GM19452 (cell line): ENCODE measurements around the gene YWHAG.
"Not testable (repeated sequence)": the region's sequence is repeated elsewhere in the genome, so short reads cannot be mapped to it uniquely, and the experiment has no call there.

Experiments
- ATAC-seq: cut with Tn5 transposase; IDR thresholded peaks from one replicate; pipeline ENCODE4 v1.9.1; 2021; ENCODE audit not compliant: unreplicated experiment

The YWHAG gene

DNA sequence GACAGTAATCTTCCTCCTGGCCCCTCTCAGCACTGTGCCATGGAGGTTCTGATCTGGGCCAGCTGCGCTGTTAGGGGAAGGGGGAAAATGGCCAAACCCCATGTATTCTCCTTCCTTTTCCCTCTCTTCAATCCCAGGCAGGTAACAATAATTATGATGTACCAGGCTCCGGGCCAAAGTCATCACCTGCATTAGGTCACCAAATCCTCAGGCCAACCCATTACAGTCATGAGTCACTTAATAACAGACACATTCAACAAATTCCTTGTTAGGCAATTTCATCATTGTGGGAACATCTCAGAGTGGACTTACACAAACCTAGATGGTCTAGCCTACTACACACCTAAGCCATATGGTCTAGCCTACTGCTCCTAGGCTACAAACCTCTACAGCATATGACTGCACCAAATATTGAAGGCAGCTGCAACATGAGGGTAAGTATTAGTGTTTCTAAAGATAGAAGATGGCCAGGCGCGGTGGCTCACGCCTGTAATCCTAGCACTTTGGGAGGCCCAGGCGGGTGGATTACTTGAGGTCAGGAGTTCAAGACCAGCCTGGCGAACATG is 58.5 kb downstream of the YWHAG start:
- ATAC-seq = no peak

DNA sequence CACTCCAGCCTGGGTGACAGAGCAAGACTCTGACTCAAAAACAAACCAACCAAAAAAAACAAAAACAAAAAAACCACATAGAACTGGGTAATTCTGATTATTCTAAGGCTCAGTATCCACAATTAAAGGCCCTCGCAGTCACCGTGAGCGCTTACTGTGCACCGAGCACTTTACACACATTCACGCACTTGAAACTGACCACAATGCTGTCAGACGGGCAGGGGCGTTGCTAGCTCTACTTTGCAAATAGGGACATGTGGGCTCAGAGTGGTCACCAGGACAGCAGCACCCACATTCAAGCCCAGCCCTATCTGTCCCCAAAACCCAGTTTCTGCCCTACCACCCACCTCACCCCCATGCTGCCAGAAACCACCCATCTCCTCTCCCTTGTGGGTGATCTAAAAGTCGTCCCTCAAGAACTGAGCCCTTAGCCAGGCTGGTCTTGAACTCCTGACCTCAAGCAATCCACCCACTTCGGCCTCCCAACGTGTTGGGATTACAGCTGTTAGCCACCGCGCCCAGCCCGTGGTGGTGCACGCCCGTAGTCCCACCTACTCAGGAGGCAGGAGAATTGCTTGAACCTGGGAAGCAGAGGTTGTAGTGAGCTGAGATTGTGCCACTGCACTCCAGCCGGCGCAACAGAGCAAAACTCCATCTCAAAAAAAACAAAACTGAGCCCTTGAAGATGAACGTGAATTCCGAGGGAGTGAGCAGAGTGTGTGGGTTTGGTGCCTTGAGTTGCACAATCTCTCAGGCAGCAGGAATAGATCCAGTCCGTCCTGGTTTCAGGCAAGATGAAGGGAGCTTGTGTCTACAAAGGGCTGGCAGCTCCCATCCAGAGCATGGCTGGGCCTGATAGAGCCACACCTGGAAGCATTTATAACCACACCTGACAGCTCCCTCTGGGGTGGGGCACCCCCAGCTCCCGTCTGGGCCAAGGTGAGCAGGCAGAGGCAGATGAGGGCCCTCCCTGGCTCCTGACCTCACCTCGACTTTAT is 61.7 kb downstream of the YWHAG start:
- ATAC-seq = no peak

DNA sequence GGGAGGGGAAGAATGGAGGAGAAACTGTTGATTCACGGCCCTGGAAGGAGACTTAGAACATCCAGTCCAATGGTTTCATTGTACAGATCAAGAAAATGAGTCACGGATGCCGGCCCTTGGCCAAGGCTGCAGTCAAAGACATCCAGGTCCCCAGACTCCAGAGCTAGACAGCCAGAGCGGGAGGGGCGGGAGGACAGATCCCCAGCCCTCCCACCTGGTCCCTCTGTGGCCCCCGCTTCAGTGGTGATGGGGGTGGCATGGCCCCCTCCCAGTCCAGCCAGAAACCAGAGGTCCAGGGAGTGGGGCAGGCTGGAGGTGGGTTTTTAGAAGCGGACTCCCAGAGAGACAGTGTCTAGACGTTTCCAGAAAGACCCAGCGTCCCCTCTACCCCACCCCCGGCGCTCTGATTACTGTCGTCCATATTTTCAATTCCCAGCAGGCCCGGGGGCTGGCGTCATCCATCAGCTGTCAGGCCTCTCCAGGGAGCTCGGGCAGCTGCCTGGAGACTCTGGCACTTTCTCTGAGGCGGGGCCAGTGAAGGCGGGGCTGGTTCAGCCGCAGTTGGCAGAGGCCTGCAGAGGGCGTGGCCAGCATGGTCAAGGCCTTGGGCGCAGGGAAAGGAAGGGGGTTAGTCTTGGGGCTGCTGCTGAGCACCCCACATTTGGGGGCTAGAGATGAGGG is 64.3 kb downstream of the YWHAG start:
- no peak for ATAC-seq

DNA sequence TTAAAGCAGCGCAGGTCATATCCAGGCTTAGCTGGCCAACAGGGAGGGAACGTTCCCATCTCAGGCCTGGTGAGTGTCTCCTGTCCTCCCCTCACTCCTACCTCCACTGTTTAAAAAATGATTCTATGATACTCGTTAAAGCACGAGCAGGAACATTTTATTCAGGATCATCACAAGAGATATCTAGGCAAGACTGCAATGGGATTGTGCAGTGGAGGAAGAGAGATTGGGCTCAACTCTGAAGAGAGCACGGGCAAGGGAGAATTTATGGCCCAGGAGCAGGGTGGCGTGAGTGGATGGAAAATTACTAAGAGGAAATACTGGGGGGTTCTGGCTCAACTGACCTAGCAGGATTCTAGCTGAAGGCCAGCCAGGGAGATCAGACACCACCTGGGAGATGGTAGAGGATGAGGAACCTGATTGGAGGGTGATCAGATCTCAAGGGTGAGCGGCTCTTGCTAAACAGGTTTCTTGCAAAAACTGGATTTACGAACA is 65.3 kb downstream of the YWHAG start:
- ATAC-seq = no peak

DNA sequence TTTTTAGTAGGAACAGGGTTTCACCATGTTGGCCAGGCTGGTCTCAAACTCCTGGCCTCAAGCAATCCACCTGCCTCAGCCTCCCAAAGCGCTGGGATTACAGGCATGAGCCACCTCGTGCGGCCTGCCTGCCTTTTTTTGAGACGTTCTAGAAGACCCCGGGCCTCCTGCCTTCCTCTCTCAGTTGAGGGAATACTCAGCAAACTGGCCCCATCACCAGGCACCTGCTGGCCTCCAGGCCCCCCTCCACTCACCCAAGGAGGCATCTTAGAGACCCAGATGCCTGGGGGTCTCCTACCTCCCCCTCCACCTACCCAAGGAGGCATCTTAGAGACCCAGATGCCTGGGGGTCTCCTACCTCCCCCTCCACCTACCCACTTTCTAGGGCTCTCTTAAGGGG is 65.9 kb downstream of the YWHAG start:
- ATAC-seq = not testable (repeated sequence)

DNA sequence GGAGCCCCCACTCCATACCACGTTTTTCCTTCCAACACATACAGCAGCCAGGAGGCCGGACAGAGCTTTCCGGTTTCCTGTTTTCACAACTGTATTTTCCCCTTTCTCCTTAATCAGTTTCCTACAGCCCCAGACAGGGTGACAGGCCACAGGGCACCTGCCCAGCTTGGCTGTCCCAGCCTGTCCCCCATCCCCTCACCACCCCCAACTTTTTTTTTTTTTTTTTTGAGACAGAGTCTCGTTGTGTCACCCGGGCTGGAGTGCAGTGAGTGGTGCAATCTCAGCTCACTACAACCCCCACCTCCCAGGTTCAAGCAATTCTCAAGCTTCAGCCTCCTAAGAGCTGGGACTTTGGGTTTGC is 66.6 kb downstream of the YWHAG start:
- ATAC-seq = no peak

DNA sequence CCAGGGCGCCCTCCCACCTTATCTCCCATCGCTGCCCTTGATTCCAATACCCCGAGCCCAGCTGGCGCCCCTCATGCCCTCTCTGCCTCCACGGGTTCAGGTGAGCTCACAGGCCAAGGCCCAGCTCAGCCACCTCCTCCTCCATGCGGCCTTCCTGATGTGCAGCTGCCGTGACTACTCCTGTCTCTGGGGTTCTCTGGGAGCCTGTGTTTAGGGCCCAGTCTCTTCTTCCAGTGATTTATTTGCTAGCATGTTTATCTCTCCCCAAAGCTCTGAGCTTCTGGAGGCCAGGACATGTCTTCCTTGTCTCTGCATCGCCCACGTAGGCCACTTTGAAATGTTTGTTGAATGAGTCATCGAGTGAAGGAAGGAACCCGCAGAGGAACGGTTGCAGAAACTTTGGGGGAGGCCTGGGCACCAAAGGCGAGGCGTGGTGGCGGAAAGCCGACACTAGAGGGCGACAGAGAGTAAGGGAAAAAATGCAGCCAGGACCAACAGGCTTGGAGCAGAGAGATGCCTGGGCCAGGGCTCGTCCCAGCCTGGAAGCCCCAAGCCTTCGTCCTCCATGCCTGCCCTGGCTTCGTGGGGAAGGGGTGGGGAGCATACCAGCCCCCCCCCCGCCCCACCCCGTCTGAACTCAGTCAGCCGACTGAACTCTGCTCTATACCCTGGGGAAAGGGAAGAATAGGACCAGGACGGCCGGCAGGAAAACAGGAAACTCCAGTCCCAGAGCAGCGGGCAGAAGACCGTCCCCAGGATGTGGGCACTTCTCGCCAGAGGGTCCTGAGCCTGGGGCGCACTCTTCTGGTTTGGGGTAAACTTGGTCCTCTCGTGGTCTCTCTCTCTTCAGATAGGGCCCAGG is 67.2 kb downstream of the YWHAG start:
- peak; percentile 83 for ATAC-seq

DNA sequence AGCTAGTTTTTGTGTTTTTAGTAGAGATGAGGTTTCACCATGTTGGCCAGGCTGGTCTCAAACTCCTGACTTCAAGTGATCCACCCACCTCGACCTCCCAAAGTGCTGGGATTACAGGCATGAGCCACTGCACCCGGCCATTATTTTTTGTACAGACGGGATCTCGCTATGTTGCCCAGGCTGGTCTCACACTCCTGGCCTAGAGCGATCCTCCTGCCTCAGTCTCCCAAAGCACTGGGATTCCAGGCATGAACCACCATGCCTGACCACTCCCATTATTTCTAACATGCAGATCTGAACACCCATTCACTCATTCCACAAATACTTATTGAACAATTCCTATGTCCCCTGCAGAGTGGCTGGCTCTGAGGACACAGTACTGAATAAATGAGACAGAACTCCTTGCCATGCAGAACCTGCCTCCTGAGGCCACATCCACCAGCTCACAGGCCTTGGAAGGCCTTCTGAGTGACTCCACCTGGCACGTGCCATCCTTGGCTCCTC is 67.9 kb downstream of the YWHAG start:
- not testable (repeated sequence) for ATAC-seq

DNA sequence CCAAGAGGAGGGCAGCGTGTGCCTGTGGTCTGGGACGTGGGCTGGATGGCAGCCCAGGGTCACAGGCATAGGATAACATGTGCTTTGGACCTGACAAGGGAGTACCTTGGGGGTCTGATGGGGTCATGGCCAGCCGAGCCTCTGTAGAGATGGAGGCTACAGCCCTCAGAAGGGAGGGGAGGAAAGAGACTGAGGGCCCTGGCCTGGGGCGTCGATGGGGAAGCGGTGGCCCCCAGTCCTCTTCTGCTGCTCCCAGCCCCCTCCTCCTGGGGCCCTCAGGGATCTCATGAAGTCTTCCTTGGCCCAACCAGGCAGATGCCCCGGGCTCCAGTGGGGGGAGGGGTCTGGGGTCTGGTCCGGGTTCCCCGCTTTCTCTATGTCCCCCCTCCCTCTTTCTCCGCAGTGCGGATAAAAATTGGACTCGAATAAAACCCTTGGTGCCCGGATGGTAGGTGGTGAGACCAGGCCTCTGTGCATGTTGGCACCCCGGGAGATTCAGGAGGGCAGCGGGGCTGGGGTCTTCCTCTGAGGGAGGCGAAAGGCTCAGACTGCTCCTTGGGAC is 71.9 kb downstream of the YWHAG start:
- no peak for ATAC-seq

DNA sequence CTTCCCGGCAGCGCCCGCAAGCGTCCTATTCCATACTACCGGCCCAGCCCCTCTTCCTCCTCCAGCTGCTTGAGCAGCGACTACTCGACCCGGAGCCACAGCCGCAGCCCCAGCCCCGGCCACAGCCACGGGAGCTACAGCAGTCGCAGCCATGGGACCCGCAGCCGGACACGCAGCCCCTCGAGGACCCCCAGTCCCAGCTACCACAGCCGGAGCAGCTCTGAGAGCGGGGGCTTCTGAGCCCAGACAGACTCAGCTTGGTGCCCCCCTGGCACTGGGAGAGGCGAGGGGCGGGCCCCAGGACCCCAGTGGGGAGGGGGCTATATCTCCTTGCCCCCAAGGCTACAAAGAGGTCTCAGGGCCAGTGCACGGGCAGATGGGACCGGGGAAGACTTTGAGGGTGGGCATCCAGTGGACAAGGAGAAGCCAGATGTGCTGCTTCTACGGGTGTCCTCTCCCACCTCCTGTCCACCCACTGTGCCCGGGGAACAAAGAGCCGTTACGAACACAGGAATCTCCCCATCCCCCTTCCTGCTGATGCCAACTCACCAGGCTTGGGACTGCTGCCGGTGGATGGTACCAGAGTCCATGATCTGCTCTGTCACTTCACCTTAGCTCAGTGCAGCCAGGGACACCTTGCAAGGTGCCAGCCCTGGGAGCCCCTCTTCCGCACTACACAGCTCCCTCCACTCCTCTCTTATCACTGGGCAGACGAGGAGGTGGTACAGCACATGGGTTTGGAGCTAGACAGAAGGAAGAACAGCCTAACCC is 73.0 kb downstream of the YWHAG start:
- no peak for ATAC-seq

DNA sequence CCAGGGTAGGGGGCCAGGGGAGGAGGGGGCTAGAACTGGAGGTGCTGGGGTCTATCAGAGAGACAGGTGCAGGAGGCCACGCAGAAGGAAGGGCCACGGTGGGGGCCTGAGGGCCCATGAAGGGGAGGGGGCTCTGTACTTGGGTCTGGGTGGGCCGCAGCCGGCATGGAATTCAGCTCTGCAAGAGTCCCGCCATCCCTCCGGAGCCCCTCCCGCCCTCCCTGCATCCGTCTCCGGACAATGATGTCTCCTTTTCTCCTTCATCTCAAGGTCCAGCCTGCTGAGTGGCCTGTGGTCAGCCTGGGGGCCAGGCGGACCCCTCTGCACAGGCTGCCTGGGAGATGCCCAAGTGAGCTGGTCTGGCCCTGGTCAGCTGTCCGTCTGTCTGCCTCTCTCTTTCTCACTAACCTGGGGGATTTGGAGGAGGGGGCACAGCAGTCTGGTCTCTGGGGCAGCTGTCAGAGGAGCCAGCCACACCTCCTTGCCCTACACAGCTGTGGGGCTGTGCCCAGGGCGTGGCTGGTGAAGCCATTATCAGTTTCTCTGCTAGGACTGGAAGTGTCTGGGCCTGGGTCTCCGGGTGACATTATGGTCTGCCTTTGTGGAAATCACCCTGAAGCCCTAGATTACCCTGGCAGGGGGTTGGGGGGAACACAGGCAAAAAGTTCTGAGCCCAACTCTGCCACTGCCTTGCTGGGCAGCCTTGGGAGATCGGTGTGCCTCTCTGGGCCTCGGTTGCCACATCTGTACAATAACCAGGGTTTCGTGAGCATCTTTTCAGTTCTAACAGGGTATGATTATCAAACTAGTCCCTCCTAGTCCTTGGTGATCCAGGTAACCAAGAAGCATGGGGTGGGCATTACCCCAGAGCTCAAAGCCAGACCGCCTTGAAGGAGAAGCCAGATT is 75.3 kb downstream of the YWHAG start:
- no peak for ATAC-seq

DNA sequence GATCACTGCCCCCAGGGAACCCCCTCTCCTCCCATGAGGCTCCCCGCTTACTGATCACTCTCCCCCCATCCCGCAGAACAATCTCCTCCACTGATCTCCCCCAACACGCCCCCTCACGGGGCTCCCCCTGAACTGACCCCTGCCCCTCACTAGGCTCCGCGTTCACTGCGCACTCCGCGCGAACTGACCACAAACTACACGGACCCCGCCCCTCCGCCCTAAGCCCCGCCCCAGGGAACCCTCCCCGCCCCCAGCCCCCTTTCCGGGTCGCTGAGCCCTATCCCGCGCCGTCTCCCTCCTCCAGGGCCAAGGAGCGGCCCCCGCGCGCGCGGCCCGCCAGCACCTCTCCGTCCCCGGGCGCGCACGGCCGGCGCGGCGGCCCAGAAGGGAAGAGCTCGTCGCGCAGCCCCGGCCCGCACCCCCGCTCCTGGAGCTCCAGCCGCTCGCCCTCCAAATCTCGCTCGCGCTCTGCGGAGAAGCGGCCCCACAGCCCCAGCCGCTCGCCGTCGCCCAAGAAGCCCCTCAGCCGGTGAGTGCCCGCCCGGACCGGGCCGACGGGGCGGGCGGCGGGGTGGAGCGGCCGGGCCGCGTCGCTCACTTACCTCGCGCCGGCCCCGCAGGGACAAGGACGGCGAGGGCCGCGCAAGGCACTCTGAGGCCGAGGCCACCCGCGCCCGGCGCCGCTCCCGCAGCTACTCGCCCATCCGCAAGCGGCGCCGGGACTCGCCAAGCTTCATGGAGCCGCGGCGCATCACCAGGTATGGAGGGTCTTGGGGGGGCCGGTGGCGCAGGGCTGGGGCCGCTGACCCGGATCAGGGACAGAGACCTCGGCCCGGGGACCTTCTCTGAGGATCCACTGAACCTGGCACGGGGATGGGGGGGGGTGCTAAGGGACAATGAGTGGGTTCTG is 76.2 kb downstream of the YWHAG start:
- ATAC-seq = no peak

DNA sequence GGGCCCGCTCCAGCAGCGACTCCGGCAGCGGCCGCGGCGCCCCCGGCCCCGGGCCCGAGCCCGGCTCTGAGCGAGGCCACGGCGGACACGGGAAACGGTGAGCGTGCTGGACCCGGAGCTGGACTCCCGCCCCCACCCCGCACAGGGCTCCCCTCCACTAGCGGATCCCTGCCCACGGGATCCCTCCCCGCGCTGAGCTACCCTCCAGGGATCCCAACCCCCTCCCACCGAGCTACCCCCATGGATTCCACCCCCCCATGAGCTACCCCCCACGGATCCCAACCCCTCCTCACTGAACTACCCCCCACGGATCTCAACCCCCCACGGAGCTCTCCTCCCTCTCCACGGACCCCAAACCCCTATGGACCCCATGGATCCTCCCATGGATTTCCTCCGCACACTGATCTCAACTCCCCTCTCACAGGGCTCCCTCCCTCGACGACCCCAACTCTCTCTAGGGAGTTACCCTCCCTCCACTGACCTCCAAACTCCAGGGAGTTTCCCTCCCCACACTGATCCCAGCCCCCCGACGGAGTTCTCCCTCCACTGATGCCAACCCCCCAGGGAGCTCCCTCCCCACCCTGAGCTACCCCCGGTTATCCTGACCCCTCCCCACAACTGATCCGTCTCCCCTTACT is 77.0 kb downstream of the YWHAG start:
- ATAC-seq = no peak

DNA sequence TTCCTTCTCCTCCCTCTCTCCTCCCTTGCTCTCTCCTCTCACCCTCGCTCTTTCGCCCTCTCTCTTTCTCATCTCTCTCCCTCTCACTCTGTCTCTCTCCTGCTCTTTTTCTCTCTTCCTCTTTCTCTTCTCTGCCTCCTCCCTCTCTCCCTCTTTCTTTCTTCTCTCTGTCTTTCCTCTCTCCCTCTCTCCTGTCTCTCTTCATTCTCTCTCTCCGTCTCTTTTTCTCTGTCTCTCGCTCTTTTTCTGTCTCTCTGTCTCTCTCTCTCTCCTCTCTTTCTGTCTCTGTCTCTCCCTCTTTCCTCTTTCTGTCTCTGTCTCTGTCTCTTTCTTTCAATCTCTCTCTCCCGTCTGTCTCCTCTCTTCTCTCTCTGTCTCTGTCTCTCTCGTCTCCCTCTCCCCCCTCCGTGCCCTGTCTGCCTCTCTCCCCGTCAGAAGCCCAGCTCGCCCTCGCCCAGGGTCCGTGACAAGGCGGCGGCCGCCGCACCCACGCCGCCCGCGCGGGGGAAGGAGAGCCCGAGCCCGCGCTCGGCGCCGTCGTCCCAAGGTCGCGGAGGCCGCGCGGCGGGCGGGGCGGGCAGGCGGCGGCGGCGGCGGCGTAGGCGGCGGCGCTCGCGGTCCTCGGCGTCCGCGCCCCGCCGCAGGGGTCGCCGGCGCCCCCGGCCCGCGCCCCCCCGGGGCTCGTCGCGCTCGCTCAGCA is 77.6 kb downstream of the YWHAG start:
- ATAC-seq = no peak

DNA sequence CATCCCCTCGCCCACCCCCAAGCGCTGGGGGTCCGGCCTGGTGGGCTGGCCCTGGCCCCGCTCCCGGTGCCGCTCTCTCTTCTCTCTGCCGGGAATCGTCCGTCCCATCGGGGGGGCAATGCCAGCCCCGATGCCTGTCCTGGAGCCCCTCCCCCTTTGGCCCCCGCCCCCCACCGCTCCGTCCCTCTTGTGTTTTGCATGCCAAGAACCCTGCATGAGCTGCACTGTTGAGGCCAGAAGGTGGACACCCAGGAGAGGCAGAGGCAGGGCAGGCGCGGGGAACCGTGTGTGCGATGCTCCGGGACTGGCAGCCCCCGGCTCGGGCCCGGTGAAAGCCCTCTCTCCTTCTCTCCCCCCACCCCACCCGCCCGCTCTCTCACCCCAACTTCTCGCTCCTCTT is 78.4 kb downstream of the YWHAG start:
- no peak for ATAC-seq

DNA sequence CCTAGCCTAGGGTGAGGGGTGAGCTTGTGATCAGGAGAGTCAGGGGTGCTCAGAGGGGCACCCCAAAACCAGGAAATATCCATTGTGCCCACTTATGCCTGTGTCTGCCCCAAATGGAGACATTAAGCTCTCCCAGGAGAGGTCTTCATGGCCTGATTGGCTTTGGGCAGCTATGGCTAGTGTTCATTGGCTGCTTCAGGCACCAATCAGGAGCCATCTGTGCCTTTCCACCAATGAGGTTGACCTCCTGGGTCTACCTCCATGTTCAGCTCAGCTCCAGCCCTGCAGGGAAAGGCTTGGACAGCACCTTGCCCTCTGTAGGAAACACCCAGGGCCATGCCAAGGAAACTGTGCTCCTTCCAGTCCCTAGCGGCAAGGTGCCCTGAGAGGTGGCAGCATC is 80.3 kb downstream of the YWHAG start:
- no peak for ATAC-seq
